ENCODE measurements around the gene MIER2.

Gene MIER2

GRCh38 chr19:378706-379105 is 34.1 kb upstream of the MIER2 start:
- no peak for DNase-seq (ENCODE audit: low read depth)

- DNase-seq (ENCODE audit: low read depth) = no peak
Measured at GRCh38 chr19:377801-378581, 33.4 kb upstream of the MIER2 start.

GRCh38 chr19:376111-376470 is 31.5 kb upstream of the MIER2 start:
- no peak for DNase-seq (ENCODE audit: low read depth)

- no peak for DNase-seq (ENCODE audit: low read depth)
Measured at GRCh38 chr19:375395-376110, 31.0 kb upstream of the MIER2 start.

GRCh38 chr19:374886-375235 is 30.3 kb upstream of the MIER2 start:
- no peak for DNase-seq (ENCODE audit: low read depth)

- DNase-seq (ENCODE audit: low read depth) = no peak
Measured at GRCh38 chr19:374183-374885, 29.7 kb upstream of the MIER2 start.

- no peak for DNase-seq (ENCODE audit: low read depth)
Measured at GRCh38 chr19:373391-374182, 29.0 kb upstream of the MIER2 start.

GRCh38 chr19:372306-372890 is 27.8 kb upstream of the MIER2 start:
- DNase-seq (ENCODE audit: low read depth) = peak; percentile 8

GRCh38 chr19:371501-372168 is 27.0 kb upstream of the MIER2 start:
- no peak for DNase-seq (ENCODE audit: low read depth)

- no peak for DNase-seq (ENCODE audit: low read depth)
Measured at GRCh38 chr19:370641-371330, 26.2 kb upstream of the MIER2 start.

GRCh38 chr19:369876-370275 is 25.3 kb upstream of the MIER2 start:
- no peak for DNase-seq (ENCODE audit: low read depth)

- no peak for DNase-seq (ENCODE audit: low read depth)
Measured at GRCh38 chr19:369256-369655, 24.7 kb upstream of the MIER2 start.

- no peak for DNase-seq (ENCODE audit: low read depth)
Measured at GRCh38 chr19:368630-369024, 24.0 kb upstream of the MIER2 start.

- DNase-seq (ENCODE audit: low read depth) = no peak
Measured at GRCh38 chr19:367963-368629, 23.5 kb upstream of the MIER2 start.

GRCh38 chr19:367561-367960 is 23.0 kb upstream of the MIER2 start:
- no peak for DNase-seq (ENCODE audit: low read depth)

- no peak for DNase-seq (ENCODE audit: low read depth)
Measured at GRCh38 chr19:366951-367350, 22.4 kb upstream of the MIER2 start.

- DNase-seq (ENCODE audit: low read depth) = no peak
Measured at GRCh38 chr19:366205-366783, 21.7 kb upstream of the MIER2 start.

GRCh38 chr19:364496-365287 is 20.1 kb upstream of the MIER2 start:
- DNase-seq (ENCODE audit: low read depth) = no peak

- no peak for DNase-seq (ENCODE audit: low read depth)
Measured at GRCh38 chr19:362683-363082, 18.1 kb upstream of the MIER2 start.
